HepG2 (cell line): ENCODE results near the gene CD46. TPM values are rescaled to one million over a fixed set of nuclear protein-coding genes. Genes with fewer than 3 reads are reported as not detected.

Experiments
- AGO2 ChIP-seq: fragments of 200-400 bp; formaldehyde crosslinking; optimal IDR thresholded peaks from 2 replicates; pipeline ENCODE3; 2017; ENCODE audit warnings: mild to moderate bottlenecking, low read depth, low read length, moderate library complexity
- DMAP1 ChIP-seq: IDR thresholded peaks from 2 replicates; pipeline ENCODE4 v1.6.1; 2016
- DNMT1 ChIP-seq: sonication (generic); formaldehyde crosslinking; IDR thresholded peaks from 2 replicates; pipeline ENCODE4 v1.5.1; 2020; ENCODE audit warnings: mild to moderate bottlenecking, missing genetic modification reagents
- DR1 ChIP-seq: sonication (generic); formaldehyde crosslinking; IDR thresholded peaks from 2 replicates; pipeline ENCODE4 v1.8.0; 2021; ENCODE audit warnings: mild to moderate bottlenecking, missing genetic modification reagents, inconsistent platforms
- FOXO1 ChIP-seq: sonication (generic); formaldehyde crosslinking; IDR thresholded peaks from 2 replicates; pipeline ENCODE4 v1.4.0; 2020; ENCODE audit warnings: missing genetic modification reagents
- HOXA3 ChIP-seq: sonication (generic); formaldehyde crosslinking; IDR thresholded peaks from 2 replicates; pipeline ENCODE4 v1.5.0; 2020; ENCODE audit warnings: missing genetic modification reagents
- NCOA5 ChIP-seq: sonication (generic); formaldehyde crosslinking; IDR thresholded peaks from 2 replicates; pipeline ENCODE4 v1.4.0; 2020; ENCODE audit warnings: missing genetic modification reagents
- NFKB2 ChIP-seq: sonication (generic); formaldehyde crosslinking; IDR thresholded peaks from 2 replicates; pipeline ENCODE4 v1.4.0; 2020; ENCODE audit warnings: missing genetic modification reagents, borderline replicate concordance
- RXRA ChIP-seq: sonication (generic); formaldehyde crosslinking; IDR thresholded peaks from 2 replicates; pipeline ENCODE4 v1.5.1; 2020; ENCODE audit warnings: missing genetic modification reagents
- SALL1 ChIP-seq: sonication (generic); formaldehyde crosslinking; IDR thresholded peaks from 2 replicates; pipeline ENCODE4 v1.8.0; 2022; ENCODE audit warnings: mild to moderate bottlenecking, missing genetic modification reagents
- SIN3A ChIP-seq: IDR thresholded peaks from 2 replicates; pipeline ENCODE4 v1.6.1; 2011; ENCODE audit warnings: low read depth, mild to moderate bottlenecking, control low read depth, low read length, borderline replicate concordance
- SOX13 ChIP-seq, 3 experiments: fragments of 450-650 bp in 1 of 3; sonication (generic) in 1 of 3; formaldehyde crosslinking in 1 of 3; IDR thresholded peaks in 2 of 3; conservative IDR thresholded peaks in 1 of 3; 2 replicates each; pipeline versions ENCODE4 v1.5.0 to v1.6.1; 2016 to 2020; ENCODE audit warnings: antibody characterized with exemption in 1 of 3, mild to moderate bottlenecking in 1 of 3, missing compliant biosample characterization in 1 of 3, missing genetic modification reagents in 1 of 3, moderate library complexity in 1 of 3
- SOX5 ChIP-seq: IDR thresholded peaks from 2 replicates; pipeline ENCODE4 v1.6.1; 2016; ENCODE audit warnings: borderline replicate concordance
- SRY ChIP-seq: sonication (generic); formaldehyde crosslinking; IDR thresholded peaks from 2 replicates; pipeline ENCODE4 v1.8.0; 2022; ENCODE audit warnings: mild to moderate bottlenecking, missing genetic modification reagents
- ZFP36 ChIP-seq: fragments of 150-350 bp; IDR thresholded peaks from 2 replicates; pipeline ENCODE4 v1.6.1; 2018; ENCODE audit warnings: borderline replicate concordance, low read length, low read depth; ENCODE audit not compliant: partially characterized antibody
- ZNF501 ChIP-seq: sonication (generic); formaldehyde crosslinking; IDR thresholded peaks from 2 replicates; pipeline ENCODE4 v1.5.1; 2020; ENCODE audit warnings: mild to moderate bottlenecking, moderate library complexity, missing genetic modification reagents
- ZNF792 ChIP-seq: IDR thresholded peaks from 2 replicates; pipeline ENCODE4 v1.6.1; 2016
- polyA plus RNA-seq, 8 experiments: library from polyadenylated mRNA; depleted of rRNA in 3 of 8; stranded (reverse) in 7 of 8; unstranded in 1 of 8; fragments of >200 nt; fragmentation: Illumina TruSeq in 4 of 8; extraction: Trizol in 4 of 8; gene quantifications; 2 replicates each; pipeline versions ENCODE4 v1.2.1 to v1.2.3, GENCODE V29; 2011 to 2016; ENCODE audit warnings: low read depth in 4 of 8, missing spikeins in 1 of 8, mixed read lengths in 1 of 8; ENCODE audit not compliant: insufficient read depth in 1 of 8
- total RNA-seq, 5 experiments: library from RNA; depleted of rRNA; stranded (reverse); fragments of >200 nt; fragmentation: Illumina TruSeq; extraction: Trizol; gene quantifications; 2 replicates each; pipeline ENCODE4 v1.2.3, GENCODE V29; 2016; ENCODE audit warnings: low read depth in 1 of 5
- TF ChIP-seq, protein P1 (sequence below): sonication (generic); formaldehyde crosslinking; IDR thresholded peaks from 2 replicates; pipeline ENCODE4 v1.4.0; 2020; ENCODE audit warnings: missing genetic modification reagents
- TF ChIP-seq, protein P2 (sequence below): fragments of 450-650 bp; IDR thresholded peaks from 2 replicates; pipeline ENCODE4 v1.6.1; 2016
- TF ChIP-seq, protein P3 (sequence below): IDR thresholded peaks from 2 replicates; pipeline ENCODE4 v1.6.1; 2016; ENCODE audit warnings: low read depth, control low read depth
- TF ChIP-seq, protein P4 (sequence below): sonication (generic); IDR thresholded peaks from 2 replicates; pipeline ENCODE4 v1.6.1; 2016; ENCODE audit warnings: low read depth, borderline replicate concordance
- TF ChIP-seq, protein P5 (sequence below): sonication (generic); formaldehyde crosslinking; IDR thresholded peaks from 2 replicates; pipeline ENCODE4 v1.8.1; 2023; ENCODE audit warnings: mild to moderate bottlenecking, moderate library complexity, missing genetic modification reagents

The CD46 gene
- total and polyA plus RNA-seq, 2 of the 13 experiments (the other 11 are each of a cell fraction or from before 2014, with no cell fraction given): 130 to 277 TPM

DNA sequence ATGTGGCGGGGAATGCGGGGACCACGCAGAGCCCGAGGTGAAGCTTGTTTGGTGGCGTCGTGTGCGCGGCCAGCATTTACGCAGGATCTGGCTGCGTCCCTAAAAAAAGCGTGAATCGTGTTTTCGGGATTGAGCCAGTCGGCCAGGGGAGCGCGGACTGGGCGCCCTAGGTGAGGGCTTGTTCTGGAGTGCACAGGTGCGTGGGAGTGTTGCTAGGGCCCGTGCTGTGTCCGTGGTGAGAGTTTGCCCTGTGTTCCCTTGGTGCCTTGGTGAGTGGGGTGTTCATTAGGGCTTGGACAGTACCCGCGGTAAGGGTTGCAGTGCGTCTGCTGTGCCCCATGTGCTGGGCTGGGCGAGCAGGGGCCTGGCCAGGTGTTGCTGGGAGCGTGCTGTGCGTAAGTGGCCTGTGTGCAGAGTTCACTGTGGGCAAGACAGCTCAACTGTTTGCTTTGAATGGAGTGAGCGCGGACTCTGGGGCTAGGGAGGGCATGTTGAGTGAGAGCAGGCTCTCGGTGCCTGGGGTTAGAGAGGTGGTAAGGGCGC is 673 bp downstream of the CD46 start (continued):
- TF ChIP-seq, protein P1, sequence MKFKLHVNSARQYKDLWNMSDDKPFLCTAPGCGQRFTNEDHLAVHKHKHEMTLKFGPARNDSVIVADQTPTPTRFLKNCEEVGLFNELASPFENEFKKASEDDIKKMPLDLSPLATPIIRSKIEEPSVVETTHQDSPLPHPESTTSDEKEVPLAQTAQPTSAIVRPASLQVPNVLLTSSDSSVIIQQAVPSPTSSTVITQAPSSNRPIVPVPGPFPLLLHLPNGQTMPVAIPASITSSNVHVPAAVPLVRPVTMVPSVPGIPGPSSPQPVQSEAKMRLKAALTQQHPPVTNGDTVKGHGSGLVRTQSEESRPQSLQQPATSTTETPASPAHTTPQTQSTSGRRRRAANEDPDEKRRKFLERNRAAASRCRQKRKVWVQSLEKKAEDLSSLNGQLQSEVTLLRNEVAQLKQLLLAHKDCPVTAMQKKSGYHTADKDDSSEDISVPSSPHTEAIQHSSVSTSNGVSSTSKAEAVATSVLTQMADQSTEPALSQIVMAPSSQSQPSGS (CRISPR knock-in tag): peak; percentile 37; the same call in 1 of the 2 replicates
- TF ChIP-seq, protein P2, sequence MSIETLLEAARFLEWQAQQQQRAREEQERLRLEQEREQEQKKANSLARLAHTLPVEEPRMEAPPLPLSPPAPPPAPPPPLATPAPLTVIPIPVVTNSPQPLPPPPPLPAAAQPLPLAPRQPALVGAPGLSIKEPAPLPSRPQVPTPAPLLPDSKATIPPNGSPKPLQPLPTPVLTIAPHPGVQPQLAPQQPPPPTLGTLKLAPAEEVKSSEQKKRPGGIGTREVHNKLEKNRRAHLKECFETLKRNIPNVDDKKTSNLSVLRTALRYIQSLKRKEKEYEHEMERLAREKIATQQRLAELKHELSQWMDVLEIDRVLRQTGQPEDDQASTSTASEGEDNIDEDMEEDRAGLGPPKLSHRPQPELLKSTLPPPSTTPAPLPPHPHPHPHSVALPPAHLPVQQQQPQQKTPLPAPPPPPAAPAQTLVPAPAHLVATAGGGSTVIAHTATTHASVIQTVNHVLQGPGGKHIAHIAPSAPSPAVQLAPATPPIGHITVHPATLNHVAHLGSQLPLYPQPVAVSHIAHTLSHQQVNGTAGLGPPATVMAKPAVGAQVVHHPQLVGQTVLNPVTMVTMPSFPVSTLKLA: peak; percentile 61
- no peak; the same call in 1 of the 2 replicates for TF ChIP-seq RXRA (CRISPR knock-in tag)
- TF ChIP-seq, protein P3, sequence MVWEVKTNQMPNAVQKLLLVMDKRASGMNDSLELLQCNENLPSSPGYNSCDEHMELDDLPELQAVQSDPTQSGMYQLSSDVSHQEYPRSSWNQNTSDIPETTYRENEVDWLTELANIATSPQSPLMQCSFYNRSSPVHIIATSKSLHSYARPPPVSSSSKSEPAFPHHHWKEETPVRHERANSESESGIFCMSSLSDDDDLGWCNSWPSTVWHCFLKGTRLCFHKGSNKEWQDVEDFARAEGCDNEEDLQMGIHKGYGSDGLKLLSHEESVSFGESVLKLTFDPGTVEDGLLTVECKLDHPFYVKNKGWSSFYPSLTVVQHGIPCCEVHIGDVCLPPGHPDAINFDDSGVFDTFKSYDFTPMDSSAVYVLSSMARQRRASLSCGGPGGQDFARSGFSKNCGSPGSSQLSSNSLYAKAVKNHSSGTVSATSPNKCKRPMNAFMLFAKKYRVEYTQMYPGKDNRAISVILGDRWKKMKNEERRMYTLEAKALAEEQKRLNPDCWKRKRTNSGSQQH: peak; percentile 98
- TF ChIP-seq, protein P4, sequence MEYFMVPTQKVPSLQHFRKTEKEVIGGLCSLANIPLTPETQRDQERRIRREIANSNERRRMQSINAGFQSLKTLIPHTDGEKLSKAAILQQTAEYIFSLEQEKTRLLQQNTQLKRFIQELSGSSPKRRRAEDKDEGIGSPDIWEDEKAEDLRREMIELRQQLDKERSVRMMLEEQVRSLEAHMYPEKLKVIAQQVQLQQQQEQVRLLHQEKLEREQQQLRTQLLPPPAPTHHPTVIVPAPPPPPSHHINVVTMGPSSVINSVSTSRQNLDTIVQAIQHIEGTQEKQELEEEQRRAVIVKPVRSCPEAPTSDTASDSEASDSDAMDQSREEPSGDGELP: peak; percentile 77; the same call in 1 of the 2 replicates
- TF ChIP-seq SIN3A: peak; percentile 80
- TF ChIP-seq, protein P5, sequence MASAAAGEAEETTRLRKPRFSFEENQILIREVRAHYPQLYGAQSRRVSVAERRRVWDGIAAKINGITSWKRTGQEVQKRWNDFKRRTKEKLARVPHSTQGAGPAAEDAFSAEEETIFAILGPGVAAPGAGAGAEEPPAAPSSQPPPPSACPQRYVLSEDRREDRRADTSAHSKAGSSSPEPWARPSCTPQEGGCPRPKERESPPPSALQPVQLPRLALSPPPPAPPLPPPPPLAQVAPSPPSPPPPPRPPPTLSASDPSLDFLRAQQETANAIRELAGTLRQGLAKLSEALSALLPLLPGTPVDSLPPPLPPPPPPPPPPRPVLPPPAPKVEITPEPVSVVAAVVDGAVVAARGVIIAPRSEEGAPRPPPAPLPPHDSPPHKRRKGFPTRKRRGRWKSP (CRISPR knock-in tag): peak; percentile 48; the same call in 1 of the 2 replicates
- TF ChIP-seq DNMT1: peak; percentile 56; the same call in 1 of the 2 replicates
- peak; percentile 34 for TF ChIP-seq AGO2
- TF ChIP-seq DMAP1 (CRISPR knock-in tag): peak; percentile 90
- TF ChIP-seq ZNF501 (CRISPR knock-in tag): 0 out of 2 replicates have a peak, but pooled peaks have one; percentile 63
- peak; percentile 74 for TF ChIP-seq FOXO1 (CRISPR knock-in tag)
- TF ChIP-seq ZFP36: no peak
- TF ChIP-seq ZNF792 (CRISPR knock-in tag): peak; percentile 69
- no peak for TF ChIP-seq NCOA5 (CRISPR knock-in tag)
- peak; percentile 66 for TF ChIP-seq DR1 (CRISPR knock-in tag)
- no peak for TF ChIP-seq SOX13 (IDR thresholded peaks at IDR 0.05)
- 0 out of 4 replicates have a peak, but pooled peaks of 1 of the 2 experiments have one; percentile 20 for TF ChIP-seq SOX13 (CRISPR knock-in tag; conservative IDR thresholded peaks at IDR 0.05 in 1 of 2, IDR thresholded peaks at IDR 0.05 in 1 of 2)
- TF ChIP-seq HOXA3 (CRISPR knock-in tag): peak; percentile 78; the same call in 1 of the 2 replicates
- peak; percentile 18 for TF ChIP-seq NFKB2
- no peak for TF ChIP-seq SOX5 (CRISPR knock-in tag)
- peak; percentile 76 for TF ChIP-seq SALL1 (CRISPR knock-in tag)
- TF ChIP-seq SRY: peak; percentile 74; the same call in 1 of the 2 replicates
